ENCODE results near the gene HUNK. TPM values are rescaled to one million over a fixed set of nuclear protein-coding genes. Genes with fewer than 3 reads are reported as not detected.

Gene HUNK
- total and polyA plus RNA-seq, 8 donors = 2.6 to 17.0 (median 9.0) TPM

DNA sequence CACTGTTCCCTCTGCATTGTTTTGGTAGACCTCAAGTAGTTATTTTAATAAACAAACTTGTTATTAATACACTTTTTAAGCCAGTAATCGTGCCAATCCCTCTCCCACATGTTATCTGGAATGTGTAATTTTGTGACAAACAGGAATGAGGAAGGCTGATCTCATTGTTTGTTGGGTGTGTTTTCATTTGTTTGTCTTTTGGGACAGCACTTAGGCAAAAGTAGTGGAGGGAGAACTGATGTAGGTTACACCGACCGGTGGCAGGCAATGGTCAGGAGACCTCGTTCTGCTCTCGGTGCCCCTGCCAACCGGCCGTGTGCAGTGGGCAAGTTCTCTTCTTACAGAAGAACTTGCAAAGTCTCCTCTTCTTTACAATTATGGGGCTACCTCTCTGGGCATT lies 99.8 kb downstream of the HUNK start:
- ATAC-seq (peak in 2 of 4 donors; percentile 47 to 58), FAIRE-seq (no peak), DNase-seq (no peak)
- H3K9me3 ChIP-seq = no peaks in the 10 kb centered on the region
- H3K4me3 ChIP-seq = no peak overlapping the region
- H3K27me3 ChIP-seq = no peaks in the 10 kb centered on the region
- 67 to 73% methylated on average over 7 of the region's 7 CpGs for WGBS, 2 donors
- peak overlapping the region in 1 of 4 donors; percentile 19 for H3K27ac ChIP-seq
- intact Hi-C loops (cut with DNase I) = no loop called here
- no peaks in the 10 kb centered on the region for H3K4me1 ChIP-seq
- TF ChIP-seq, protein P1, sequence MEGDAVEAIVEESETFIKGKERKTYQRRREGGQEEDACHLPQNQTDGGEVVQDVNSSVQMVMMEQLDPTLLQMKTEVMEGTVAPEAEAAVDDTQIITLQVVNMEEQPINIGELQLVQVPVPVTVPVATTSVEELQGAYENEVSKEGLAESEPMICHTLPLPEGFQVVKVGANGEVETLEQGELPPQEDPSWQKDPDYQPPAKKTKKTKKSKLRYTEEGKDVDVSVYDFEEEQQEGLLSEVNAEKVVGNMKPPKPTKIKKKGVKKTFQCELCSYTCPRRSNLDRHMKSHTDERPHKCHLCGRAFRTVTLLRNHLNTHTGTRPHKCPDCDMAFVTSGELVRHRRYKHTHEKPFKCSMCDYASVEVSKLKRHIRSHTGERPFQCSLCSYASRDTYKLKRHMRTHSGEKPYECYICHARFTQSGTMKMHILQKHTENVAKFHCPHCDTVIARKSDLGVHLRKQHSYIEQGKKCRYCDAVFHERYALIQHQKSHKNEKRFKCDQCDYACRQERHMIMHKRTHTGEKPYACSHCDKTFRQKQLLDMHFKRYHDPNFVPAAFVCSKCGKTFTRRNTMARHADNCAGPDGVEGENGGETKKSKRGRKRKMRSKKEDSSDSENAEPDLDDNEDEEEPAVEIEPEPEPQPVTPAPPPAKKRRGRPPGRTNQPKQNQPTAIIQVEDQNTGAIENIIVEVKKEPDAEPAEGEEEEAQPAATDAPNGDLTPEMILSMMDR (IDR thresholded peaks at IDR 0.05) = no peak
- no peaks in the 10 kb centered on the region for H3K36me3 ChIP-seq

DNA sequence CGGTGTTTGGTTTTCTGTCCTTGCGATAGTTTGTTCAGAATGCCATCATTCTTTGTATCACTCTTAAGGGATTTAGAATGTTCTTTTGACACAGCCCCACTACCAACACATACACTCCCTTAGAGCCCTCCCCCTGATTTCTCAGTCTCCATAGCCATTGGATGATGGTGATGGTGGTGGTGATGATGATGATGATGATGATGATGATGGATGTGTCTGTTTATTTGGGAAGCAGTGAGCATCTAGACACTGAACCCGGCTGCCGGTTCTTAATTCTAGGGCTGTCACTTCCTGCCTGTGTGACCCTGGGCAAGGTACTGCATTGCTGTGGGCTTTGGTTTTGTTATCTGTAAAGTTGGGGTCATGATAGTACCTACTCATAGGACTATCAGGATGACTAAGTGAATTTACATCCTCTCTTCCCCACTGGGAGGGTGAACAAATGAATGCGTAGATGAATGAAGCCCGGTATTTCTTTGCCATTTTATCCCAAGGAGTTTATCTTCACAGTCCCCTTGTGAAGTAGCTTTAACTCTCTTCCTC lies 100.7 kb downstream of the HUNK start:
- Histone ChIP-seq H3K4me1 (no peaks in the 10 kb centered on the region), H3K27me3 (no peaks in the 10 kb centered on the region), H3K27ac (no peak overlapping the region), H3K4me3 (no peak overlapping the region), H3K9me3 (no peaks in the 10 kb centered on the region), H3K36me3 (no peaks in the 10 kb centered on the region)
- whole genome bisulfite sequencing, 2 donors = 93 to 97% methylated on average over 6 of the region's 6 CpGs
- ATAC-seq (no peak), FAIRE-seq (no peak), DNase-seq (no peak)
- intact Hi-C loops (cut with DNase I) = no loop called here
- TF ChIP-seq, protein P1 (IDR thresholded peaks at IDR 0.05) = no peak

DNA sequence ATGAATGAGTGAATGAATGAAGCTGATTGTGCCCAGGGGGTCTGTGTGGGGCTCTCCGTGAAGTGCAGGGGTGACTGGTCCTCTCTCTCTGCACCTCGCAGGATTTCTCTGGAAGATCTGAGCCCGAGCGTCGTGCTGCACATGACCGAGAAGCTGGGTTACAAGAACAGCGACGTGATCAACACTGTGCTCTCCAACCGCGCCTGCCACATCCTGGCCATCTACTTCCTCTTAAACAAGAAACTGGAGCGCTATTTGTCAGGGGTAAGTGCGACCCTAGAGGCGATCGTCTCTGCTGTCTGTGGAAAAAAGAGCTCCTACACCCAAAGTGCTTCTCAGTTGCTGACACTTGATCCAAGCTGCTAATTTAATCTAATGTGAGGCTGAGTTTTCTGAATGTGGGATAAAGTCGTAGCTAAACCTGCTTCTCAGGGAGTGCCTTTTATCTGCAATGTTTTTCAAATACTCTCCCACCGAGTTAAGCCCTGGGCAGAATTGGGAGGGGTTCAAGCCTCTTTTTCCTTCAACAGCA lies 101.7 kb downstream of the HUNK start:
- Histone ChIP-seq H3K36me3 (no peaks in the 10 kb centered on the region), H3K9me3 (no peaks in the 10 kb centered on the region), H3K4me1 (no peaks in the 10 kb centered on the region), H3K27ac (no peak overlapping the region), H3K4me3 (no peak overlapping the region), H3K27me3 (no peaks in the 10 kb centered on the region)
- TF ChIP-seq, protein P1 (IDR thresholded peaks at IDR 0.05) = no peak
- ATAC-seq (no peak), FAIRE-seq (no peak), DNase-seq (no peak)
- intact Hi-C loops (cut with DNase I) = no loop called here
- 90 to 93% methylated on average over 16 of the region's 16 CpGs for WGBS, 2 donors

DNA sequence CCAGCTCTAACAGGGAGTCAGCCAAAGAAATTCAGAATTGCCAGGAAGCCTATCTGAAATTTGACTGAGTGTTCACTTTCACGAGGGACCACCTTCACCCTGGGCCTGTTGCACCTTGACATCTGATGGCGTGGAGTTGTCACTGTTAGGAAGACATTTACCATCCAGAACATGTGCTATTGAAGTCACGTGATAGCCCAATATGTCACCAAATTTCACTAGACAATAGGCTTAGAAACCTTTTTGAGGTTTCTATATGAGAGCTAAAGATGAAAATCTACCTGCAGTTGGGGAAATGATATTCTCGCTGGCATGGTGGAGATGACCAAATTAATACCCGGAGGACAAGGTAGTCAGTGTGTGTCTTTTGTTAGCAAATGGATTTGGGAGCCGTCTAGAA lies 102.7 kb downstream of the HUNK start:
- Histone ChIP-seq H3K9me3 (no peaks in the 10 kb centered on the region), H3K4me3 (no peak overlapping the region), H3K4me1 (no peaks in the 10 kb centered on the region), H3K27me3 (no peaks in the 10 kb centered on the region), H3K36me3 (no peaks in the 10 kb centered on the region), H3K27ac (no peak overlapping the region)
- ATAC-seq (no peak), FAIRE-seq (no peak), DNase-seq (no peak)
- 89 to 92% methylated on average over 6 of the region's 6 CpGs for WGBS, 2 donors
- intact Hi-C loops (cut with DNase I) = no loop called here
- TF ChIP-seq, protein P1 (IDR thresholded peaks at IDR 0.05) = no peak

DNA sequence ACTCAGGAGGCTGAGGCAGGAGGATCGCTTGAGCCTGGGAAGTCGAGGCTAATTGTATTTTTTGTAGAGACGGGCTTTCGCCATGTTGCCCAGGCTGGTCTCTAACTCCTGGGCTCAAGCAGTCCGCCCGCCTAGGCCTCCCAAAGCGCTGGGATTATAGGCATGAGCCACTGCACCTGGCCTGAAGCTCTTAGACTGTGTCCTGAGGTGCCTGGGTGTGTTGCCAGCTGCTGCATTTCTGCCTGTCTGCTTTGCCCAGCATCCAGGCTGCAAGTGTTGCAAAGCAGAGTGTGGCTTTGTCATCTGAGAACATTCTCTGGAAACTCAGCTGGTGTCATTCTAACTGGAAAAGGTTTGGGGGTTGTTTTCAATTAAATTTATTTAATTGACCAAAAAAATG lies 105.0 kb downstream of the HUNK start:
- no peaks in the 10 kb centered on the region for H3K27me3 ChIP-seq
- ATAC-seq (no peak), FAIRE-seq (no peak), DNase-seq (no peak)
- no peaks in the 10 kb centered on the region for H3K4me1 ChIP-seq
- no peak overlapping the region for H3K4me3 ChIP-seq
- H3K9me3 ChIP-seq = no peaks in the 10 kb centered on the region
- TF ChIP-seq, protein P1 (IDR thresholded peaks at IDR 0.05) = no peak
- 96 to 99% methylated on average over 7 of the region's 7 CpGs for WGBS, 2 donors
- no peak overlapping the region for H3K27ac ChIP-seq
- intact Hi-C loops (cut with DNase I) = no loop called here
- no peaks in the 10 kb centered on the region for H3K36me3 ChIP-seq
